Measurements from ENCODE around the gene ATN1.

The ATN1 gene

GRCh38 chr12:6935371-6936193 lies 7.8 kb downstream of the ATN1 start:
- CTCF ChIA-PET: interaction anchor here (1.2 kb wide), 1 partner anchor 18 kb away, joined by 3 read pairs; no protein-coding TSS in a partner anchor

GRCh38 chr12:6936194-6936635 lies 8.5 kb downstream of the ATN1 start:
- TF ChIP-seq, protein P1, sequence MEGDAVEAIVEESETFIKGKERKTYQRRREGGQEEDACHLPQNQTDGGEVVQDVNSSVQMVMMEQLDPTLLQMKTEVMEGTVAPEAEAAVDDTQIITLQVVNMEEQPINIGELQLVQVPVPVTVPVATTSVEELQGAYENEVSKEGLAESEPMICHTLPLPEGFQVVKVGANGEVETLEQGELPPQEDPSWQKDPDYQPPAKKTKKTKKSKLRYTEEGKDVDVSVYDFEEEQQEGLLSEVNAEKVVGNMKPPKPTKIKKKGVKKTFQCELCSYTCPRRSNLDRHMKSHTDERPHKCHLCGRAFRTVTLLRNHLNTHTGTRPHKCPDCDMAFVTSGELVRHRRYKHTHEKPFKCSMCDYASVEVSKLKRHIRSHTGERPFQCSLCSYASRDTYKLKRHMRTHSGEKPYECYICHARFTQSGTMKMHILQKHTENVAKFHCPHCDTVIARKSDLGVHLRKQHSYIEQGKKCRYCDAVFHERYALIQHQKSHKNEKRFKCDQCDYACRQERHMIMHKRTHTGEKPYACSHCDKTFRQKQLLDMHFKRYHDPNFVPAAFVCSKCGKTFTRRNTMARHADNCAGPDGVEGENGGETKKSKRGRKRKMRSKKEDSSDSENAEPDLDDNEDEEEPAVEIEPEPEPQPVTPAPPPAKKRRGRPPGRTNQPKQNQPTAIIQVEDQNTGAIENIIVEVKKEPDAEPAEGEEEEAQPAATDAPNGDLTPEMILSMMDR (conservative IDR thresholded peaks at IDR 0.05; ENCODE audit: low read depth): no peak
- peak overlapping the region; percentile 82 for H3K27ac ChIP-seq
- CTCF ChIA-PET: no interaction called here
- POLR2A ChIA-PET (ENCODE audit: low non-redundant PET): interaction anchor here (0.6 to 1.2 kb wide), 3 partner anchors 8 to 25 kb away, joined by 3 read pairs; no protein-coding TSS in a partner anchor
- DNase-seq (ENCODE audit: low spot score): no peak

More at GRCh38 chr12:6935371-6936193, 7.8 kb downstream of the ATN1 start:
- POLR2A ChIA-PET (ENCODE audit: low non-redundant PET): interaction anchor here (0.6 to 1.2 kb wide), 3 partner anchors 9 to 24 kb away, joined by 3 read pairs; no protein-coding TSS in a partner anchor
- DNase-seq (ENCODE audit: low spot score): no peak
- TF ChIP-seq, protein P1 (conservative IDR thresholded peaks at IDR 0.05; ENCODE audit: low read depth): no peak
- peak overlapping the region; percentile 82 for H3K27ac ChIP-seq

DNA sequence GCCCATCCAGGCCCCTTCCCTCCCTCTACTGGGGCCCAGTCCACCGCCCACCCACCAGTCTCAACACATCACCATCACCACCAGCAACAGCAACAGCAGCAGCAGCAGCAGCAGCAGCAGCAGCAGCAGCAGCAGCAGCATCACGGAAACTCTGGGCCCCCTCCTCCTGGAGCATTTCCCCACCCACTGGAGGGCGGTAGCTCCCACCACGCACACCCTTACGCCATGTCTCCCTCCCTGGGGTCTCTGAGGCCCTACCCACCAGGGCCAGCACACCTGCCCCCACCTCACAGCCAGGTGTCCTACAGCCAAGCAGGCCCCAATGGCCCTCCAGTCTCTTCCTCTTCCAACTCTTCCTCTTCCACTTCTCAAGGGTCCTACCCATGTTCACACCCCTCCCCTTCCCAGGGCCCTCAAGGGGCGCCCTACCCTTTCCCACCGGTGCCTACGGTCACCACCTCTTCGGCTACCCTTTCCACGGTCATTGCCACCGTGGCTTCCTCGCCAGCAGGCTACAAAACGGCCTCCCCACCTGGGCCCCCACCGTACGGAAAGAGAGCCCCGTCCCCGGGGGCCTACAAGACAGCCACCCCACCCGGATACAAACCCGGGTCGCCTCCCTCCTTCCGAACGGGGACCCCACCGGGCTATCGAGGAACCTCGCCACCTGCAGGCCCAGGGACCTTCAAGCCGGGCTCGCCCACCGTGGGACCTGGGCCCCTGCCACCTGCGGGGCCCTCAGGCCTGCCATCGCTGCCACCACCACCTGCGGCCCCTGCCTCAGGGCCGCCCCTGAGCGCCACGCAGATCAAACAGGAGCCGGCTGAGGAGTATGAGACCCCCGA lies 9.1 kb downstream of the ATN1 start:
- DNase-seq (ENCODE audit: low spot score): no peak
- POLR2A ChIA-PET (ENCODE audit: low non-redundant PET): no interaction called here
- TF ChIP-seq, protein P1 (conservative IDR thresholded peaks at IDR 0.05; ENCODE audit: low read depth): no peak
- H3K27ac ChIP-seq: peak overlapping the region; percentile 82
- CTCF ChIA-PET: interaction anchor here (0.7 to 1.5 kb wide), 4 partner anchors 11 to 65 kb away, joined by 3 to 15 read pairs (median 8); partner anchors contain the start of gene SPSB2

- TF ChIP-seq, protein P1 (conservative IDR thresholded peaks at IDR 0.05; ENCODE audit: low read depth): peak; percentile 78
- POLR2A ChIA-PET (ENCODE audit: low non-redundant PET): interaction anchor here (1.0 kb wide), 1 partner anchor 12 kb away, joined by 3 read pairs; no protein-coding TSS in a partner anchor
- peak; percentile 74 for DNase-seq (ENCODE audit: low spot score)
- peak overlapping the region; percentile 82 for H3K27ac ChIP-seq
- CTCF ChIA-PET: interaction anchor here (0.6 to 1.5 kb wide), 6 partner anchors 8 to 122 kb away, joined by 3 to 15 read pairs (median 4); partner anchors contain the start of gene SPSB2
Measured at GRCh38 chr12:6937481-6938352, 10.0 kb downstream of the ATN1 start.

DNA sequence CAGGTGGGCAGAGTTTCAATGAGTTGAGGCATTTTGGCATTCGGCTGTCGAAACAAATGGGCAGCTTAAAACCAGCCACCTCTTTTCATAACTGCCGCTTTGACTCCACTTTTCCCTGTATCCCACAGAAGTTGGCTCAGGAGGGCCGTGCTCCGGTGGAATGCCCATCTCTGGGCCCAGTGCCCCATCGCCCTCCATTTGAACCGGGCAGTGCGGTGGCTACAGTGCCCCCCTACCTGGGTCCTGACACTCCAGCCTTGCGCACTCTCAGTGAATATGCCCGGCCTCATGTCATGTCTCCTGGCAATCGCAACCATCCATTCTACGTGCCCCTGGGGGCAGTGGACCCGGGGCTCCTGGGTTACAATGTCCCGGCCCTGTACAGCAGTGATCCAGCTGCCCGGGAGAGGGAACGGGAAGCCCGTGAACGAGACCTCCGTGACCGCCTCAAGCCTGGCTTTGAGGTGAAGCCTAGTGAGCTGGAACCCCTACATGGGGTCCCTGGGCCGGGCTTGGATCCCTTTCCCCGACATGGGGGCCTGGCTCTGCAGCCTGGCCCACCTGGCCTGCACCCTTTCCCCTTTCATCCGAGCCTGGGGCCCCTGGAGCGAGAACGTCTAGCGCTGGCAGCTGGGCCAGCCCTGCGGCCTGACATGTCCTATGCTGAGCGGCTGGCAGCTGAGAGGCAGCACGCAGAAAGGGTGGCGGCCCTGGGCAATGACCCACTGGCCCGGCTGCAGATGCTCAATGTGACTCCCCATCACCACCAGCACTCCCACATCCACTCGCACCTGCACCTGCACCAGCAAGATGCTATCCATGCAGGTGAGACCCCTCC lies 10.8 kb downstream of the ATN1 start:
- POLR2A ChIA-PET (ENCODE audit: low non-redundant PET): interaction anchor here (1.0 kb wide), 1 partner anchor 13 kb away, joined by 3 read pairs; no protein-coding TSS in a partner anchor
- H3K27ac ChIP-seq: peak overlapping the region; percentile 82
- TF ChIP-seq, protein P1 (conservative IDR thresholded peaks at IDR 0.05; ENCODE audit: low read depth): peak; percentile 34
- DNase-seq (ENCODE audit: low spot score): no peak
- CTCF ChIA-PET: interaction anchor here (0.6 to 2.0 kb wide), 7 partner anchors 9 to 121 kb away, joined by 3 to 15 read pairs (median 5); partner anchors contain the start of gene SPSB2
